Adrenal gland (tissue), 12 donors: ENCODE results near the gene RTP5. TPM values are rescaled to one million over a fixed set of nuclear protein-coding genes. Genes with fewer than 3 reads are reported as not detected.

Experiments
- DNase-seq, 7 donors: peaks; one replicate each; pipeline ENCODE4 v3.0.0-alpha.2; 2019 to 2020
- H3K27ac ChIP-seq, 5 donors: fragments of 200-600 bp; sonication (generic) in 4 of 5; 1 replicate in 3 of 5; 2 replicates in 2 of 5; pipeline versions ENCODE4 v1.5.1 to v1.8.0; 2016 to 2020; ENCODE audit warnings: mild to moderate bottlenecking in 1 of 5
- H3K27me3 ChIP-seq: fragments of 200-600 bp; 2 replicates; pipeline ENCODE4 v1.8.0; 2021
- H3K36me3 ChIP-seq, 2 donors: fragments of 200-600 bp; replicated peaks in 1 of 2; 1 replicate in 1 of 2; 2 replicates in 1 of 2; pipeline versions ENCODE4 v1.5.1 to v1.8.0; 2018 to 2022
- H3K4me1 ChIP-seq, 2 donors: fragments of 200-600 bp; replicated peaks in 1 of 2; 1 replicate in 1 of 2; 2 replicates in 1 of 2; pipeline versions ENCODE4 v1.5.1 to v1.8.0; 2018 to 2021
- H3K4me3 ChIP-seq, 4 donors: fragments of 200-600 bp; sonication (generic) in 3 of 4; one replicate each; pipeline ENCODE4 v1.5.1; 2016 to 2018
- H3K9me3 ChIP-seq, 3 donors: fragments of 200-600 bp; sonication (generic) in 1 of 3; replicated peaks in 1 of 3; 1 replicate in 2 of 3; 2 replicates in 1 of 3; pipeline versions ENCODE4 v1.5.1 to v1.8.0; 2016 to 2021
- CTCF ChIP-seq, 6 experiments: fragments of 450-650 bp in 4 of 6; fragments of 200-600 bp in 2 of 6; sonication (generic) in 1 of 6; IDR thresholded peaks; 1 replicate in 5 of 6; 2 replicates in 1 of 6; pipeline versions ENCODE4 v1.5.1 to v1.8.0; 2016 to 2021; ENCODE audit warnings: antibody characterized with exemption in 6 of 6, mild to moderate bottlenecking in 2 of 6, moderate library complexity in 1 of 6
- POLR2A ChIP-seq, 2 donors: fragments of 450-650 bp; IDR thresholded peaks; one replicate each; pipeline ENCODE4 v1.6.1; 2017; ENCODE audit warnings: antibody characterized with exemption in 2 of 2, mild to moderate bottlenecking in 2 of 2, moderate library complexity in 1 of 2
- WGBS, 4 donors: extraction: QIAGEN DNeasy Blood & Tissue Kit in 2 of 4; methylation state at CpG; one replicate each; pipeline versions ENCODE4 v1.1.5 to v1.1.7; 2013 to 2017; 5-methylcytosine and 5-hydroxymethylcytosine counted together
- intact Hi-C, 2 donors: fragments of 100-400 bp; cut with DNase I; formaldehyde crosslinking; loops; one replicate each; pipeline versions ENCODE4 v1.14.1 to v1.15.0; 2022 to 2023
- polyA plus RNA-seq, 3 donors: library from polyadenylated mRNA; stranded (reverse); fragments of 200-250 nt in 2 of 3; fragments of 350-450 nt in 1 of 3; fragmentation: Illumina TruSeq in 1 of 3; extraction: RNeasy Lipid Tissue Mini Kit (QIAGEN cat#74804) in 1 of 3; gene quantifications; one replicate each; pipeline ENCODE4 v1.2.3, GENCODE V29; 2013 to 2014
- total RNA-seq, 9 donors: library from RNA; depleted of rRNA in 4 of 9; stranded (reverse); fragments of >200 nt in 4 of 9; fragments of 120-200 nt in 1 of 9; fragmentation: NEBNext Ultra II Directional in 1 of 9; extraction: Animal tissue kit (Norgen Biotek cat#: 25700) in 1 of 9; gene quantifications; one replicate each; pipeline versions ENCODE4 v1.1.0 to v1.2.4, GENCODE V29; 2013 to 2023
- donor health status: healthy with polysubstance abuse.
- donor health status: Bipolar disorder and iron deficiency.
- donor health status: DM: yes; HTN: yes; CAD: no.
- donor health status: DM: no; HTN: no; CAD: no.
- donor health status: DM: no; HTN: no; CAD: no.
- donor health status: DM: yes; HTN: yes; CAD: no.

Gene RTP5
- total and polyA plus RNA-seq, 12 donors = 0.07 to 0.56 (median 0.11) TPM; not detected in 9

DNA sequence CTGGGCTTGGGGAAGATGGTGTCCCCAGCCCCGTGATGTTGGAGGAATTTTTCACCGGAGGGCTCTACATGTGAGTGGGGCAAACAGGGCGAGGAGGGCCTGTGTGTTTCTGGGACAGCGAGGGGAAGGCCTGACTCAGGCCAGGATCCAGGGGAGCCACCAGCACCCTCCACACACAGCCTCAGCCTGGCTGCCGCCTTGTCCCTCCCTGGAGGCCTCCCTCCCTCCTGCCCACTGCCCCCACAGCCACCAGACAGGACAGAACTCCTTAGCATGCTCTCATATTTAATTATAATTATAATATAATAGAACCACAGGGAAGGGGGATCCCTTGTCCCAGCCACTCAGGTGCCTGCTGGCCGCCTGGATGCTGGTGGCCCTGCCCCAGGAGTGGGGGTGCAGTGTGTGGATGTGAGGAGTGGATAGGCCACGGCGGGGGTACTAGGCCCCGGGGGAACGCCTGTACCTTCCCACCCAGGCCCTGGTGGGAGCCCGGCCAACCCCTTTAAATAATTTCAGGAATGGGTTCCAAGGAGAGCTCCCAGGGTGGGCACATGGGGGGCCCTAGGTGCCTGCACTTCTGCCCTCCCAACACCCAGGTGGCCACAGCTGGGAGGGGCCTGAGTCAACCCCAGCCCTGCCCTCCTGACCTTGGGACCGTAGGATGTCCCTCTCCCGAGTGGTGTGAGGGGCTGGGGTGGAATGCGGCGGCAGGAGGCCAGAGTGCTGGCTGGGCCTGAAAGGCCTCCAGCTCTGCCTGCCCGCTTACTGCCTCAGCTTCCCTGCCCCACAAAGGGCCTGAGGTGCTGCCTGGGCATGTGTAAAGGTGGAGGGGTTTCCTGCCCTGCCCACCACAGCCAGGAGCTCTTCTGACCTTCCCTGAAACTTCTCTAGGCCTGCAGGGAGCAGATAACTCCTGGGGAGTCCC, 19.6 kb upstream of the RTP5 start:
- Histone ChIP-seq H3K4me3 (no peak overlapping the region), H3K9me3 (no peaks in the 10 kb centered on the region), H3K4me1 (no peaks in the 10 kb centered on the region), H3K27me3 (no peaks in the 10 kb centered on the region), H3K36me3 (no peaks in the 10 kb centered on the region), H3K27ac (no peak overlapping the region)
- WGBS, 4 donors = 77 to 92% (median 84%) methylated on average over 9 to 16 of the region's 16 CpGs
- TF ChIP-seq POLR2A (IDR thresholded peaks at IDR 0.05) (no peak), CTCF (IDR thresholded peaks at IDR 0.05) (no peak)
- DNase-seq = peak in 2 of 7 donors; percentile 12 to 25
- intact Hi-C loops = no loop called here

- Histone ChIP-seq H3K4me3 (no peak overlapping the region), H3K9me3 (no peaks in the 10 kb centered on the region), H3K4me1 (no peaks in the 10 kb centered on the region), H3K27ac (no peak overlapping the region), H3K27me3 (no peaks in the 10 kb centered on the region), H3K36me3 (no peaks in the 10 kb centered on the region)
- WGBS, 4 donors = 79 to 93% (median 89%) methylated on average over 5 to 27 of the region's 27 CpGs
- peak in 2 of 7 donors; percentile 16 to 28 for DNase-seq
- no peak for TF ChIP-seq CTCF (IDR thresholded peaks at IDR 0.05)
- no peak for TF ChIP-seq POLR2A (IDR thresholded peaks at IDR 0.05)
- intact Hi-C loops = no loop called here
Measured at GRCh38 chr2:241850544-241851324, 18.8 kb upstream of the RTP5 start.

- Histone ChIP-seq H3K36me3 (no peaks in the 10 kb centered on the region), H3K4me3 (no peak overlapping the region), H3K27ac (no peak overlapping the region), H3K27me3 (no peaks in the 10 kb centered on the region), H3K4me1 (no peaks in the 10 kb centered on the region), H3K9me3 (no peaks in the 10 kb centered on the region)
- 77 to 89% (median 88%) methylated on average over 11 to 26 of the region's 26 CpGs for WGBS, 4 donors
- DNase-seq = peak in 2 of 7 donors; percentile 5 to 34
- intact Hi-C loops = no loop called here
- no peak for TF ChIP-seq POLR2A (IDR thresholded peaks at IDR 0.05)
- TF ChIP-seq CTCF (IDR thresholded peaks at IDR 0.05) = no peak
Measured at GRCh38 chr2:241851325-241852115, 18.0 kb upstream of the RTP5 start.
